ENCODE data around the gene PERM1. TPM values are rescaled to one million over a fixed set of nuclear protein-coding genes. Genes with fewer than 3 reads are reported as not detected.

The PERM1 gene
- total and polyA plus RNA-seq, 2 of the 13 experiments (the other 11 are each of a cell fraction or from before 2014, with no cell fraction given): 0.04 to 0.29 TPM

DNA sequence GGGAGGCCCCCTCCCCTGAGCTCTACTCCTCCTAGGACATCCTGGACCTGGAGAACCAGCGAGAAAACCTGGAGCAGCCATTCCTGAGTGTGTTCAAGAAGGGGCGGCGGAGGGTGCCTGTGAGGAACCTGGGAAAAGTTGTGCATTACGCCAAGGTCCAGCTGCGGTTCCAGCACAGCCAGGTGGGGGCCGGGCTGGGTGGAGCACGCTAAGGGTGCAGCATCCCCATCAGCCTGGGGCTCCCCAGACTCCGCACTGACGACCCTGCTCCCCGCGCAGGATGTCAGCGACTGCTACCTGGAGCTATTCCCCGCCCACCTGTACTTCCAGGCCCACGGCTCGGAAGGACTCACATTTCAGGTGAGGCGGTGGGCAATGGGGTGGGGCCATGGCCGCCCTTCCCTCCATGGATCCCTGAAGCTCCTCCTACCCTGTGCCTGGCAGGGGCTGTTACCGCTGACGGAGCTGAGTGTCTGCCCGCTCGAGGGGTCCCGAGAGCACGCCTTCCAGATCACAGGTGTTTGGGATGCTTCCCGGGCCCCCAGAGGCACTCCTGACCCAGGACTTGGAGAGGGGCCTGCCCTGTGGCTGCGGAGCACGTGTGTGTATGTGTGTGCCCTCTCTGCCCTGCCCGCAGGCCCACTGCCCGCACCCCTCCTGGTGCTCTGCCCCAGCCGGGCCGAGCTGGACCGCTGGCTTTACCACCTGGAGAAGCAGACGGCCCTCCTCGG is 11.5 kb downstream of the PERM1 start:
- Histone ChIP-seq H3K27ac (ENCODE audit: extremely low read length, insufficient read depth, low read length) (no peak overlapping the region), H3K9ac (ENCODE audit: insufficient read depth, low read depth, low read length) (no peak overlapping the region), H3K4me2 (ENCODE audit: low read depth, low read length) (no peak overlapping the region), H3K79me2 (ENCODE audit: insufficient read depth, low read length) (no peaks in the 10 kb centered on the region), H4K20me1 (ENCODE audit: insufficient read depth, low read length) (no peaks in the 10 kb centered on the region), H3K27me3 (ENCODE audit: control insufficient read depth in 1 of 2, insufficient read depth in 2 of 2, low read length in 2 of 2) (no peaks in the 10 kb centered on the region; a peak in 1 of 5 replicates), H3K4me1 (ENCODE audit: insufficient read depth, low read length) (peaks cover 24% of the 10 kb centered on the region), H3K4me3 (replicated peaks in 1 of 3; ENCODE audit: insufficient read depth in 1 of 3, low read depth in 2 of 3, low read length in 3 of 3) (no peak overlapping the region), H2AFZ (ENCODE audit: low read length) (no peak overlapping the region), H3K9me3 (ENCODE audit: low read length) (no peaks in the 10 kb centered on the region), H3K36me3 (replicated peaks in 1 of 2; ENCODE audit: control insufficient read depth in 1 of 2, insufficient read depth in 2 of 2, low read length in 2 of 2) (no peaks in the 10 kb centered on the region)
- 91% methylated on average over 14 of the region's 33 CpGs for WGBS (ENCODE audit: low lambda C conversion rate)
- BruUV-seq (replicated peaks): no TSS peak
- DNase-seq (ENCODE audit: low spot score) (no peak), ATAC-seq (no peak), FAIRE-seq (no peak)
- ChIA-PET POLR2A (no interaction called here), CTCF (ENCODE audit: low intra/inter-chr PET ratio, low total read pairs) (no interaction called here)
- in situ Hi-C loops (cut with HindIII; ENCODE audit: extremely low pct_ligation_motif_present, low pct_unique_long_range_greater_than_20kb) (no loop called here), intact Hi-C loops (cut with micrococcal nuclease; ENCODE audit: unreplicated experiment) (no loop called here)
- TF ChIP-seq HMG20B (CRISPR knock-in tag; conservative IDR thresholded peaks at IDR 0.05): no peak
- TF ChIP-seq, protein P1, sequence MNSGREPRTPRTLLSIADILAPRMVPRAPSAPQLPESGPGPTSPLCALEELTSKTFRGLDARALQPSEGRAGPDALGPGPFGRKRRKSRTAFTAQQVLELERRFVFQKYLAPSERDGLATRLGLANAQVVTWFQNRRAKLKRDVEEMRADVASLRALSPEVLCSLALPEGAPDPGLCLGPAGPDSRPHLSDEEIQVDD (CRISPR knock-in tag; IDR thresholded peaks at IDR 0.05; ENCODE audit: borderline replicate concordance): no peak
- no peak for TF ChIP-seq U2AF1 (optimal IDR thresholded peaks at IDR 0.05; ENCODE audit: low read depth, low read length)
- TF ChIP-seq, protein P2, sequence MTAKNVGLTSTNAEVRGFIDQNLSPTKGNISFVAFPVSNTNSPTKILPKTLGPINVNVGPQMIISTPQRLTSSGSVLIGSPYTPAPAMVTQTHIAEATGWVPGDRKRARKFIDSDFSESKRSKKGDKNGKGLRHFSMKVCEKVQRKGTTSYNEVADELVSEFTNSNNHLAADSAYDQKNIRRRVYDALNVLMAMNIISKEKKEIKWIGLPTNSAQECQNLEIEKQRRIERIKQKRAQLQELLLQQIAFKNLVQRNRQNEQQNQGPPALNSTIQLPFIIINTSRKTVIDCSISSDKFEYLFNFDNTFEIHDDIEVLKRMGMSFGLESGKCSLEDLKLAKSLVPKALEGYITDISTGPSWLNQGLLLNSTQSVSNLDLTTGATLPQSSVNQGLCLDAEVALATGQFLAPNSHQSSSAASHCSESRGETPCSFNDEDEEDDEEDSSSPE (CRISPR knock-in tag; IDR thresholded peaks at IDR 0.05): no peak
- no peak for TF ChIP-seq RXRB (CRISPR knock-in tag; IDR thresholded peaks at IDR 0.05; ENCODE audit: borderline replicate concordance)
- no peak for TF ChIP-seq ZNF432 (CRISPR knock-in tag; IDR thresholded peaks at IDR 0.05; ENCODE audit: borderline replicate concordance)
